Fibroblast of upper back skin (primary cell): ENCODE measurements around the gene GABRG3.

Experiments
- DNase-seq: peaks from one replicate; pipeline ENCODE4 v3.0.0-alpha.2; 2013

Gene GABRG3

GRCh38 chr15:27065785-27066184 is 94.8 kb downstream of the GABRG3 start:
- no peak for DNase-seq

- DNase-seq: no peak
These were observed 95.5 kb downstream of the GABRG3 start for GRCh38 chr15:27066446-27066845.

- DNase-seq: no peak
These were observed 96.2 kb downstream of the GABRG3 start for GRCh38 chr15:27067175-27067574.

- DNase-seq: no peak
These were observed 99.9 kb downstream of the GABRG3 start for GRCh38 chr15:27070841-27071240.

- DNase-seq: no peak
These were observed 103.2 kb downstream of the GABRG3 start for GRCh38 chr15:27074179-27074578.

GRCh38 chr15:27077790-27078189 is 106.8 kb downstream of the GABRG3 start:
- no peak for DNase-seq

- no peak for DNase-seq
These were observed 110.9 kb downstream of the GABRG3 start for GRCh38 chr15:27081676-27082418.

GRCh38 chr15:27082526-27082925 is 111.5 kb downstream of the GABRG3 start:
- DNase-seq: peak; percentile 37

- DNase-seq: no peak
These were observed 113.9 kb downstream of the GABRG3 start for GRCh38 chr15:27084844-27085243.

GRCh38 chr15:27086149-27086548 is 115.2 kb downstream of the GABRG3 start:
- DNase-seq: no peak

- no peak for DNase-seq
These were observed 115.8 kb downstream of the GABRG3 start for GRCh38 chr15:27086805-27087204.

- DNase-seq: no peak
These were observed 116.9 kb downstream of the GABRG3 start for GRCh38 chr15:27087651-27088583.

- DNase-seq: no peak
These were observed 117.7 kb downstream of the GABRG3 start for GRCh38 chr15:27088584-27089232.

GRCh38 chr15:27089233-27089586 is 118.2 kb downstream of the GABRG3 start:
- DNase-seq: no peak

- DNase-seq: no peak
These were observed 118.7 kb downstream of the GABRG3 start for GRCh38 chr15:27089676-27090075.

GRCh38 chr15:27091270-27091940 is 120.4 kb downstream of the GABRG3 start:
- DNase-seq: peak; percentile 72

GRCh38 chr15:27092390-27092789 is 121.4 kb downstream of the GABRG3 start:
- no peak for DNase-seq

GRCh38 chr15:27094235-27094634 is 123.3 kb downstream of the GABRG3 start:
- peak; percentile 59 for DNase-seq

- peak; percentile 50 for DNase-seq
These were observed 125.1 kb downstream of the GABRG3 start for GRCh38 chr15:27095886-27096624.

- no peak for DNase-seq
These were observed 126.5 kb downstream of the GABRG3 start for GRCh38 chr15:27097506-27097905.

GRCh38 chr15:27101982-27102381 is 131.0 kb downstream of the GABRG3 start:
- DNase-seq: no peak

- DNase-seq: no peak
These were observed 140.3 kb downstream of the GABRG3 start for GRCh38 chr15:27111323-27111722.
